GM23338 (cell line): ENCODE data around the gene HSPB6. TPM values are rescaled to one million over a fixed set of nuclear protein-coding genes. Genes with fewer than 3 reads are reported as not detected.

Source experiments
- ATAC-seq: fragments of 200-7000 bp; cut with Tn5 transposase; 3 replicates; pipeline ENCODE4 v1.9.1; 2020
- DNase-seq: peaks from one replicate; pipeline ENCODE4 v3.0.0-alpha.2; 2015; ENCODE audit warnings: low spot score
- H2AFZ ChIP-seq: fragments of 200-600 bp; sonication (generic); 2 replicates; pipeline ENCODE4 v1.8.0; 2016; ENCODE audit warnings: antibody characterized with exemption, mild to moderate bottlenecking, moderate library complexity
- H3F3A ChIP-seq: fragments of 200-600 bp; sonication (generic); replicated peaks from 2 replicates; pipeline ENCODE4 v1.8.0; 2017; ENCODE audit warnings: antibody characterized with exemption, mixed run types, low read depth
- H3K27ac ChIP-seq: fragments of 200-600 bp; sonication (generic); 2 replicates; pipeline ENCODE4 v1.6.1; 2016; ENCODE audit warnings: low read depth
- H3K27me3 ChIP-seq: fragments of 200-600 bp; sonication (generic); 2 replicates; pipeline ENCODE4 v1.8.0; 2016; ENCODE audit warnings: mild to moderate bottlenecking, mixed run types, moderate library complexity; ENCODE audit not compliant: insufficient read depth
- H3K36me3 ChIP-seq: fragments of 200-600 bp; sonication (generic); 2 replicates; pipeline ENCODE4 v1.8.0; 2016; ENCODE audit warnings: mild to moderate bottlenecking; ENCODE audit not compliant: insufficient read depth
- H3K4me1 ChIP-seq: fragments of 200-600 bp; sonication (generic); 2 replicates; pipeline ENCODE4 v1.8.0; 2016; ENCODE audit warnings: mild to moderate bottlenecking, moderate library complexity; ENCODE audit not compliant: insufficient read depth
- H3K4me2 ChIP-seq: fragments of 200-600 bp; sonication (generic); 2 replicates; pipeline ENCODE4 v1.7.1; 2017; ENCODE audit warnings: mixed run types
- H3K4me3 ChIP-seq: fragments of 200-600 bp; sonication (generic); 2 replicates; pipeline ENCODE4 v1.6.1; 2016; ENCODE audit warnings: mixed run types
- H3K79me2 ChIP-seq: fragments of 200-600 bp; sonication (generic); replicated peaks from 2 replicates; pipeline ENCODE4 v1.8.0; 2017; ENCODE audit warnings: mild to moderate bottlenecking; ENCODE audit not compliant: insufficient read depth
- H3K9me2 ChIP-seq: fragments of 200-600 bp; sonication (generic); 2 replicates; pipeline ENCODE4 v1.8.0; 2017; ENCODE audit not compliant: insufficient read depth
- H4K20me1 ChIP-seq: fragments of 200-600 bp; sonication (generic); replicated peaks from 2 replicates; pipeline ENCODE4 v1.8.0; 2017; ENCODE audit warnings: mild to moderate bottlenecking; ENCODE audit not compliant: insufficient read depth
- H3K27ac Mint-ChIP-seq: 2 replicates; pipeline ENCODE4 v1.8.0; 2020; ENCODE audit warnings: inconsistent platforms, mild to moderate bottlenecking, moderate library complexity, mixed read lengths
- H3K27me3 Mint-ChIP-seq: 3 replicates; pipeline ENCODE4 v1.8.0; 2022; ENCODE audit warnings: low read depth, mild to moderate bottlenecking, moderate library complexity, mixed read lengths, inconsistent platforms; ENCODE audit not compliant: insufficient read depth, poor library complexity
- H3K36me3 Mint-ChIP-seq: 3 replicates; pipeline ENCODE4 v1.8.0; 2021; ENCODE audit warnings: low read depth, mild to moderate bottlenecking, inconsistent platforms, moderate library complexity, mixed read lengths
- H3K4me1 Mint-ChIP-seq: 3 replicates; pipeline ENCODE4 v1.8.0; 2020; ENCODE audit warnings: mild to moderate bottlenecking, inconsistent platforms, mixed read lengths
- H3K4me3 Mint-ChIP-seq: 3 replicates; pipeline ENCODE4 v1.8.0; 2021; ENCODE audit warnings: moderate library complexity, mild to moderate bottlenecking, inconsistent platforms, mixed read lengths
- H3K9me3 Mint-ChIP-seq: 3 replicates; pipeline ENCODE4 v1.8.0; 2020; ENCODE audit warnings: moderate library complexity, mild to moderate bottlenecking, inconsistent platforms, mixed read lengths
- ETS1 ChIP-seq: IDR thresholded peaks from 2 replicates; pipeline ENCODE4 v1.6.1; 2016; ENCODE audit warnings: antibody characterized with exemption
- EZH2 ChIP-seq: fragments of 200-600 bp; sonication (generic); IDR thresholded peaks from one replicate; pipeline ENCODE4 v1.8.0; 2017; ENCODE audit warnings: antibody characterized with exemption, mild to moderate bottlenecking, low read depth; ENCODE audit not compliant: unreplicated experiment
- EZH2phosphoT487 ChIP-seq: fragments of 200-600 bp; sonication (generic); IDR thresholded peaks from one replicate; pipeline ENCODE4 v1.8.1; 2018; ENCODE audit warnings: antibody characterized with exemption; ENCODE audit not compliant: unreplicated experiment
- JUNB ChIP-seq: IDR thresholded peaks from one replicate; pipeline ENCODE4 v1.6.1; 2016; ENCODE audit warnings: antibody characterized with exemption; ENCODE audit not compliant: unreplicated experiment
- POLR2AphosphoS5 ChIP-seq: IDR thresholded peaks from 2 replicates; pipeline ENCODE4 v1.6.1; 2016; ENCODE audit warnings: antibody characterized with exemption, low read depth
- STAT1 ChIP-seq: IDR thresholded peaks from one replicate; pipeline ENCODE4 v1.6.1; 2016; ENCODE audit warnings: antibody characterized with exemption; ENCODE audit not compliant: unreplicated experiment
- ZNF114 ChIP-seq: fragments of 250-450 bp; sonication (Bioruptor Pico); IDR thresholded peaks from 2 replicates; pipeline ENCODE4 v1.5.0; 2020; ENCODE audit warnings: mild to moderate bottlenecking, moderate library complexity
- ZNF331 ChIP-seq: fragments of 250-450 bp; sonication (Bioruptor Pico); IDR thresholded peaks from 2 replicates; pipeline ENCODE4 v1.5.0; 2020; ENCODE audit warnings: low read depth, mild to moderate bottlenecking, moderate library complexity
- polyA plus RNA-seq: library from polyadenylated mRNA; unstranded; fragments of >200 nt; fragmentation: Nextera tagmentation; extraction: Ambion mirVana; gene quantifications from 2 replicates; pipeline ENCODE4 v1.2.1, GENCODE V29; 2016
- total RNA-seq: library from RNA; depleted of rRNA; stranded (reverse); fragments of >200 nt; shearing (Covaris generic); gene quantifications from 2 replicates; pipeline ENCODE4 v1.2.3, GENCODE V29; 2014
- TF ChIP-seq, protein P1 (sequence below), 2 experiments: fragments of 200-600 bp in 1 of 2; sonication (generic) in 1 of 2; conservative IDR thresholded peaks; 2 replicates each; pipeline versions ENCODE4 v1.5.1 to v1.6.1; 2016 to 2017; ENCODE audit warnings: antibody characterized with exemption in 2 of 2, low read depth in 2 of 2, mild to moderate bottlenecking in 2 of 2, moderate library complexity in 1 of 2
- TF ChIP-seq, protein P2 (sequence below): fragments of 250-450 bp; sonication (Bioruptor Pico); IDR thresholded peaks from 2 replicates; pipeline ENCODE4 v1.5.0; 2020; ENCODE audit warnings: mild to moderate bottlenecking, moderate library complexity

The HSPB6 gene
- total and polyA plus RNA-seq, 2 experiments from 2014 or later: 0.87 to 3.2 TPM

DNA sequence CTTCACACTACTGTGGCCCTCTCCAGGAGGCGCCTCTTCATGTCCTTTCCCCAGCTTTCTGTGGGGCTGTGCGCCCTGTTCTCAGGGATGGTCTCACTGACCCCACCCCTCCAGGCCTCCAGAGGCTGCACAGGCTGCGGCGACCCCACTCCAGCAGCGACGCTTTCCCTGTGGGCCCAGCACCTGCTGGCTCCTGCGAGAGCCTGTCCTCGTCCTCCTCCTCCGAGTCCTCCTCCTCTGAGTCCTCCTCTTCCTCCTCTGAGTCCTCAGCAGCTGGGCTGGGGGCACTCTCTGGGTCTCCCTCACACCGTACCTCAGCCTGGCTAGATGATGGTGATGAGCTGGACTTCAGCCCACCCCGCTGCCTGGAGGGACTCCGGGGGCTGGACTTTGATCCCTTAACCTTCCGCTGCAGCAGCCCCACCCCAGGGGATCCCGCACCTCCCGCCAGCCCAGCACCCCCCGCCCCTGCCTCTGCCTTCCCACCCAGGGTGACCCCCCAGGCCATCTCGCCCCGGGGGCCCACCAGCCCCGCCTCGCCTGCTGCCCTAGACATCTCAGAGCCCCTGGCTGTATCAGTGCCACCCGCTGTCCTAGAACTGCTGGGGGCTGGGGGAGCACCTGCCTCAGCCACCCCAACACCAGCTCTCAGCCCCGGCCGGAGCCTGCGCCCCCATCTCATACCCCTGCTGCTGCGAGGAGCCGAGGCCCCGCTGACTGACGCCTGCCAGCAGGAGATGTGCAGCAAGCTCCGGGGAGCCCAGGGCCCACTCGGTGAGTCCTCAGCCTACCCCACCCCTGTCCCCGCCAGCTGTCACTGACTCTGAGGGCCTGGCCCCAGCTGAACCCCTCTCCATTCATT lies 29.7 kb upstream of the HSPB6 start:
- Mint-ChIP-seq H3K9me3 (no peaks in the 10 kb centered on the region), H3K27ac (no peak overlapping the region), H3K4me1 (peaks cover 29% of the 10 kb centered on the region), H3K27me3 (peaks cover 25% of the 10 kb centered on the region), H3K4me3 (peak overlapping the region; percentile 59; the same call in 2 of the 3 replicates), H3K36me3 (peaks cover 6% of the 10 kb centered on the region; the same call in 1 of the 3 replicates)
- Histone ChIP-seq H3K4me1 (peaks cover 9% of the 10 kb centered on the region), H3K9me2 (no peaks in the 10 kb centered on the region), H3K79me2 (no peaks in the 10 kb centered on the region), H3K36me3 (no peaks in the 10 kb centered on the region), H3F3A (0 out of 2 replicates have a peak, but pooled peaks cover 4% of the 10 kb centered on the region), H3K27me3 (no peaks in the 10 kb centered on the region), H4K20me1 (no peaks in the 10 kb centered on the region), H3K4me3 (no peak overlapping the region), H2AFZ (no peak overlapping the region), H3K4me2 (no peak overlapping the region), H3K27ac (no peak overlapping the region)
- TF ChIP-seq EZH2phosphoT487 (no peak), ZNF331 (CRISPR knock-in tag) (no peak), STAT1 (no peak), ETS1 (no peak), POLR2AphosphoS5 (no peak)
- ATAC-seq: no peak
- no peak for DNase-seq

GRCh38 chr19:35785339-35785627 lies 28.5 kb upstream of the HSPB6 start:
- H2AFZ ChIP-seq: no peak overlapping the region; the same call in 1 of the 2 replicates
- no peak overlapping the region for H3K27ac Mint-ChIP-seq
- H4K20me1 ChIP-seq: no peaks in the 10 kb centered on the region
- no peak for DNase-seq
- H3K9me2 ChIP-seq: no peaks in the 10 kb centered on the region
- H3K79me2 ChIP-seq: no peaks in the 10 kb centered on the region
- H3K27me3 Mint-ChIP-seq: peaks cover 28% of the 10 kb centered on the region
- H3K4me3 Mint-ChIP-seq: peak overlapping the region; percentile 59
- no peak overlapping the region for H3K27ac ChIP-seq
- H3K4me3 ChIP-seq: peak overlapping the region; percentile 77
- peaks cover 12% of the 10 kb centered on the region for H3K4me1 ChIP-seq
- H3K4me2 ChIP-seq: peak overlapping the region; percentile 96
- peaks cover 34% of the 10 kb centered on the region for H3K4me1 Mint-ChIP-seq
- no peaks in the 10 kb centered on the region for H3K27me3 ChIP-seq
- H3K9me3 Mint-ChIP-seq: no peaks in the 10 kb centered on the region
- no peaks in the 10 kb centered on the region for H3K36me3 ChIP-seq
- peak; percentile 8 for ATAC-seq
- H3F3A ChIP-seq: 0 out of 2 replicates have a peak, but pooled peaks cover 7% of the 10 kb centered on the region
- H3K36me3 Mint-ChIP-seq: peaks cover 6% of the 10 kb centered on the region; the same call in 1 of the 3 replicates
- TF ChIP-seq STAT1: no peak
- no peak for TF ChIP-seq EZH2phosphoT487
- no peak for TF ChIP-seq JUNB
- no peak for TF ChIP-seq EZH2
- TF ChIP-seq, protein P1, sequence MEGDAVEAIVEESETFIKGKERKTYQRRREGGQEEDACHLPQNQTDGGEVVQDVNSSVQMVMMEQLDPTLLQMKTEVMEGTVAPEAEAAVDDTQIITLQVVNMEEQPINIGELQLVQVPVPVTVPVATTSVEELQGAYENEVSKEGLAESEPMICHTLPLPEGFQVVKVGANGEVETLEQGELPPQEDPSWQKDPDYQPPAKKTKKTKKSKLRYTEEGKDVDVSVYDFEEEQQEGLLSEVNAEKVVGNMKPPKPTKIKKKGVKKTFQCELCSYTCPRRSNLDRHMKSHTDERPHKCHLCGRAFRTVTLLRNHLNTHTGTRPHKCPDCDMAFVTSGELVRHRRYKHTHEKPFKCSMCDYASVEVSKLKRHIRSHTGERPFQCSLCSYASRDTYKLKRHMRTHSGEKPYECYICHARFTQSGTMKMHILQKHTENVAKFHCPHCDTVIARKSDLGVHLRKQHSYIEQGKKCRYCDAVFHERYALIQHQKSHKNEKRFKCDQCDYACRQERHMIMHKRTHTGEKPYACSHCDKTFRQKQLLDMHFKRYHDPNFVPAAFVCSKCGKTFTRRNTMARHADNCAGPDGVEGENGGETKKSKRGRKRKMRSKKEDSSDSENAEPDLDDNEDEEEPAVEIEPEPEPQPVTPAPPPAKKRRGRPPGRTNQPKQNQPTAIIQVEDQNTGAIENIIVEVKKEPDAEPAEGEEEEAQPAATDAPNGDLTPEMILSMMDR (conservative IDR thresholded peaks at IDR 0.05; ENCODE audit: low read depth in 2 of 2): no peak; a peak in 1 of 4 replicates
- TF ChIP-seq, protein P2, sequence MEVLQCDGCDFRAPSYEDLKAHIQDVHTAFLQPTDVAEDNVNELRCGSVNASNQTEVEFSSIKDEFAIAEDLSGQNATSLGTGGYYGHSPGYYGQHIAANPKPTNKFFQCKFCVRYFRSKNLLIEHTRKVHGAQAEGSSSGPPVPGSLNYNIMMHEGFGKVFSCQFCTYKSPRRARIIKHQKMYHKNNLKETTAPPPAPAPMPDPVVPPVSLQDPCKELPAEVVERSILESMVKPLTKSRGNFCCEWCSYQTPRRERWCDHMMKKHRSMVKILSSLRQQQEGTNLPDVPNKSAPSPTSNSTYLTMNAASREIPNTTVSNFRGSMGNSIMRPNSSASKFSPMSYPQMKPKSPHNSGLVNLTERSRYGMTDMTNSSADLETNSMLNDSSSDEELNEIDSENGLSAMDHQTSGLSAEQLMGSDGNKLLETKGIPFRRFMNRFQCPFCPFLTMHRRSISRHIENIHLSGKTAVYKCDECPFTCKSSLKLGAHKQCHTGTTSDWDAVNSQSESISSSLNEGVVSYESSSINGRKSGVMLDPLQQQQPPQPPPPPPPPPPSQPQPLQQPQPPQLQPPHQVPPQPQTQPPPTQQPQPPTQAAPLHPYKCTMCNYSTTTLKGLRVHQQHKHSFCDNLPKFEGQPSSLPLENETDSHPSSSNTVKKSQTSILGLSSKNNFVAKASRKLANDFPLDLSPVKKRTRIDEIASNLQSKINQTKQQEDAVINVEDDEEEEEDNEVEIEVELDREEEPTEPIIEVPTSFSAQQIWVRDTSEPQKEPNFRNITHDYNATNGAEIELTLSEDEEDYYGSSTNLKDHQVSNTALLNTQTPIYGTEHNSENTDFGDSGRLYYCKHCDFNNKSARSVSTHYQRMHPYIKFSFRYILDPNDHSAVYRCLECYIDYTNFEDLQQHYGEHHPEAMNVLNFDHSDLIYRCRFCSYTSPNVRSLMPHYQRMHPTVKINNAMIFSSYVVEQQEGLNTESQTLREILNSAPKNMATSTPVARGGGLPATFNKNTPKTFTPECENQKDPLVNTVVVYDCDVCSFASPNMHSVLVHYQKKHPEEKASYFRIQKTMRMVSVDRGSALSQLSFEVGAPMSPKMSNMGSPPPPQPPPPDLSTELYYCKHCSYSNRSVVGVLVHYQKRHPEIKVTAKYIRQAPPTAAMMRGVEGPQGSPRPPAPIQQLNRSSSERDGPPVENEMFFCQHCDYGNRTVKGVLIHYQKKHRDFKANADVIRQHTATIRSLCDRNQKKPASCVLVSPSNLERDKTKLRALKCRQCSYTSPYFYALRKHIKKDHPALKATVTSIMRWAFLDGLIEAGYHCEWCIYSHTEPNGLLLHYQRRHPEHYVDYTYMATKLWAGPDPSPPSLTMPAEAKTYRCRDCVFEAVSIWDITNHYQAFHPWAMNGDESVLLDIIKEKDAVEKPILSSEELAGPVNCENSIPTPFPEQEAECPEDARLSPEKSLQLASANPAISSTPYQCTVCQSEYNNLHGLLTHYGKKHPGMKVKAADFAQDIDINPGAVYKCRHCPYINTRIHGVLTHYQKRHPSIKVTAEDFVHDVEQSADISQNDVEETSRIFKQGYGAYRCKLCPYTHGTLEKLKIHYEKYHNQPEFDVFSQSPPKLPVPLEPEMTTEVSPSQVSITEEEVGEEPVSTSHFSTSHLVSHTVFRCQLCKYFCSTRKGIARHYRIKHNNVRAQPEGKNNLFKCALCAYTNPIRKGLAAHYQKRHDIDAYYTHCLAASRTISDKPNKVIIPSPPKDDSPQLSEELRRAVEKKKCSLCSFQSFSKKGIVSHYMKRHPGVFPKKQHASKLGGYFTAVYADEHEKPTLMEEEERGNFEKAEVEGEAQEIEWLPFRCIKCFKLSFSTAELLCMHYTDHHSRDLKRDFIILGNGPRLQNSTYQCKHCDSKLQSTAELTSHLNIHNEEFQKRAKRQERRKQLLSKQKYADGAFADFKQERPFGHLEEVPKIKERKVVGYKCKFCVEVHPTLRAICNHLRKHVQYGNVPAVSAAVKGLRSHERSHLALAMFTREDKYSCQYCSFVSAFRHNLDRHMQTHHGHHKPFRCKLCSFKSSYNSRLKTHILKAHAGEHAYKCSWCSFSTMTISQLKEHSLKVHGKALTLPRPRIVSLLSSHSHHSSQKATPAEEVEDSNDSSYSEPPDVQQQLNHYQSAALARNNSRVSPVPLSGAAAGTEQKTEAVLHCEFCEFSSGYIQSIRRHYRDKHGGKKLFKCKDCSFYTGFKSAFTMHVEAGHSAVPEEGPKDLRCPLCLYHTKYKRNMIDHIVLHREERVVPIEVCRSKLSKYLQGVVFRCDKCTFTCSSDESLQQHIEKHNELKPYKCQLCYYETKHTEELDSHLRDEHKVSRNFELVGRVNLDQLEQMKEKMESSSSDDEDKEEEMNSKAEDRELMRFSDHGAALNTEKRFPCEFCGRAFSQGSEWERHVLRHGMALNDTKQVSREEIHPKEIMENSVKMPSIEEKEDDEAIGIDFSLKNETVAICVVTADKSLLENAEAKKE (CRISPR knock-in tag): no peak
- no peak for TF ChIP-seq ZNF331 (CRISPR knock-in tag)
- TF ChIP-seq ZNF114 (CRISPR knock-in tag): no peak
- no peak for TF ChIP-seq ETS1
